Ishikawa (cell line): ENCODE data around the gene MRPL11.

Experiments
- CEBPB ChIP-seq: IDR thresholded peaks from 2 replicates; pipeline ENCODE4 v1.6.1; 2012
- CREB1 ChIP-seq: IDR thresholded peaks from 2 replicates; pipeline ENCODE4 v1.6.1; 2012; ENCODE audit warnings: low read depth
- EGR1 ChIP-seq: IDR thresholded peaks from 2 replicates; pipeline ENCODE4 v1.6.1; 2012
- EP300 ChIP-seq: IDR thresholded peaks from 2 replicates; pipeline ENCODE4 v1.6.1; 2012; ENCODE audit warnings: borderline replicate concordance
- FOXM1 ChIP-seq: IDR thresholded peaks from 2 replicates; pipeline ENCODE4 v1.6.1; 2012; ENCODE audit warnings: low read depth, borderline replicate concordance
- MAX ChIP-seq: IDR thresholded peaks from 2 replicates; pipeline ENCODE4 v1.6.1; 2012
- NFIC ChIP-seq: IDR thresholded peaks from 2 replicates; pipeline ENCODE4 v1.6.1; 2012
- RAD21 ChIP-seq: IDR thresholded peaks from 2 replicates; pipeline ENCODE4 v1.6.1; 2012; ENCODE audit warnings: low read depth
- TAF1 ChIP-seq: IDR thresholded peaks from 2 replicates; pipeline ENCODE4 v1.6.1; 2012; ENCODE audit warnings: low read depth, mild to moderate bottlenecking
- TCF12 ChIP-seq: IDR thresholded peaks from 2 replicates; pipeline ENCODE4 v1.6.1; 2012; ENCODE audit warnings: low read depth
- TEAD4 ChIP-seq: IDR thresholded peaks from 2 replicates; pipeline ENCODE4 v1.6.1; 2012
- YY1 ChIP-seq: IDR thresholded peaks from 2 replicates; pipeline ENCODE4 v1.6.1; 2012; ENCODE audit warnings: low read depth
- ZBTB7A ChIP-seq: IDR thresholded peaks from 2 replicates; pipeline ENCODE4 v1.6.1; 2012; ENCODE audit warnings: low read depth
- TF ChIP-seq, protein P1 (sequence below): IDR thresholded peaks from 2 replicates; pipeline ENCODE4 v1.6.1; 2012; ENCODE audit warnings: low read depth, mild to moderate bottlenecking
- TF ChIP-seq, protein P2 (sequence below): IDR thresholded peaks from 2 replicates; pipeline ENCODE4 v1.6.1; 2012

Gene MRPL11

GRCh38 chr11:66415423-66415822 lies 23.2 kb downstream of the MRPL11 start:
- TF ChIP-seq RAD21 (no peak), CEBPB (no peak), TCF12 (no peak)
- TF ChIP-seq, protein P1, sequence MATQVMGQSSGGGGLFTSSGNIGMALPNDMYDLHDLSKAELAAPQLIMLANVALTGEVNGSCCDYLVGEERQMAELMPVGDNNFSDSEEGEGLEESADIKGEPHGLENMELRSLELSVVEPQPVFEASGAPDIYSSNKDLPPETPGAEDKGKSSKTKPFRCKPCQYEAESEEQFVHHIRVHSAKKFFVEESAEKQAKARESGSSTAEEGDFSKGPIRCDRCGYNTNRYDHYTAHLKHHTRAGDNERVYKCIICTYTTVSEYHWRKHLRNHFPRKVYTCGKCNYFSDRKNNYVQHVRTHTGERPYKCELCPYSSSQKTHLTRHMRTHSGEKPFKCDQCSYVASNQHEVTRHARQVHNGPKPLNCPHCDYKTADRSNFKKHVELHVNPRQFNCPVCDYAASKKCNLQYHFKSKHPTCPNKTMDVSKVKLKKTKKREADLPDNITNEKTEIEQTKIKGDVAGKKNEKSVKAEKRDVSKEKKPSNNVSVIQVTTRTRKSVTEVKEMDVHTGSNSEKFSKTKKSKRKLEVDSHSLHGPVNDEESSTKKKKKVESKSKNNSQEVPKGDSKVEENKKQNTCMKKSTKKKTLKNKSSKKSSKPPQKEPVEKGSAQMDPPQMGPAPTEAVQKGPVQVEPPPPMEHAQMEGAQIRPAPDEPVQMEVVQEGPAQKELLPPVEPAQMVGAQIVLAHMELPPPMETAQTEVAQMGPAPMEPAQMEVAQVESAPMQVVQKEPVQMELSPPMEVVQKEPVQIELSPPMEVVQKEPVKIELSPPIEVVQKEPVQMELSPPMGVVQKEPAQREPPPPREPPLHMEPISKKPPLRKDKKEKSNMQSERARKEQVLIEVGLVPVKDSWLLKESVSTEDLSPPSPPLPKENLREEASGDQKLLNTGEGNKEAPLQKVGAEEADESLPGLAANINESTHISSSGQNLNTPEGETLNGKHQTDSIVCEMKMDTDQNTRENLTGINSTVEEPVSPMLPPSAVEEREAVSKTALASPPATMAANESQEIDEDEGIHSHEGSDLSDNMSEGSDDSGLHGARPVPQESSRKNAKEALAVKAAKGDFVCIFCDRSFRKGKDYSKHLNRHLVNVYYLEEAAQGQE, result no peak

GRCh38 chr11:66414120-66414934 lies 24.3 kb downstream of the MRPL11 start:
- TF ChIP-seq EGR1 (no peak), NFIC (no peak), YY1 (no peak), TEAD4 (no peak), TCF12 (no peak), ZBTB7A (no peak), RAD21 (no peak), CREB1 (no peak), MAX (no peak), FOXM1 (no peak)
- TF ChIP-seq, protein P1, result no peak

GRCh38 chr11:66413167-66413566 lies 25.5 kb downstream of the MRPL11 start:
- TF ChIP-seq, protein P2, sequence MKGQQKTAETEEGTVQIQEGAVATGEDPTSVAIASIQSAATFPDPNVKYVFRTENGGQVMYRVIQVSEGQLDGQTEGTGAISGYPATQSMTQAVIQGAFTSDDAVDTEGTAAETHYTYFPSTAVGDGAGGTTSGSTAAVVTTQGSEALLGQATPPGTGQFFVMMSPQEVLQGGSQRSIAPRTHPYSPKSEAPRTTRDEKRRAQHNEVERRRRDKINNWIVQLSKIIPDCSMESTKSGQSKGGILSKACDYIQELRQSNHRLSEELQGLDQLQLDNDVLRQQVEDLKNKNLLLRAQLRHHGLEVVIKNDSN, result no peak
- no peak for TF ChIP-seq FOXM1
- no peak for TF ChIP-seq CEBPB
- TF ChIP-seq ZBTB7A, result no peak
- no peak for TF ChIP-seq NFIC
- no peak for TF ChIP-seq RAD21
- TF ChIP-seq EGR1, result no peak
- TF ChIP-seq, protein P1, result no peak
- TF ChIP-seq YY1, result no peak
- no peak for TF ChIP-seq MAX
- no peak for TF ChIP-seq CREB1
- TF ChIP-seq TCF12, result no peak
- TF ChIP-seq TEAD4, result no peak
- no peak for TF ChIP-seq TAF1
- TF ChIP-seq EP300, result no peak

DNA sequence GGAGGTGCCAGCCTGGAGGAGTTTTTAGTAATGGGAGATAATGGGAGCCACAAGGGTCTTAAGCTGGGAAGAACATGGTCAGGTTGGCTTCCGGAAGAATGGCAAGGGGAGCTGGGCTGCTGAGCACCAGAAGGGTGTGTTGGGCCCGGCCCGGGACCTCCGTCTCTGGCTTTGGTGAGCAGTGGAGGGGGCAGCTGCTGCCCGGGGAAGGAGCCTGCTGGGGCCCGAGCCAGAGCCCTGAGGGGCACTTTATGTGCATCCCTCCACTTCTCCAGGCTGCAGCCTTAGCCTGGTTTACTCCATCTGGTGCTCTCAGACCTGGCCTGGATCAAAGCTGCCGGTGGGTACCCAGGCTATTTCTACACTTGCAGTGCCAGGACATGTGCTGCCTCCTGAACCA lies 26.5 kb downstream of the MRPL11 start:
- TF ChIP-seq YY1, result no peak
- TF ChIP-seq FOXM1, result no peak
- no peak for TF ChIP-seq RAD21
- TF ChIP-seq CEBPB, result no peak
- no peak for TF ChIP-seq EP300
- TF ChIP-seq EGR1, result no peak
- TF ChIP-seq, protein P2, result no peak
- TF ChIP-seq CREB1, result no peak
- no peak for TF ChIP-seq TCF12
- TF ChIP-seq, protein P1, result no peak
- no peak for TF ChIP-seq TAF1
- no peak for TF ChIP-seq NFIC
- no peak for TF ChIP-seq MAX
- no peak for TF ChIP-seq TEAD4
- no peak for TF ChIP-seq ZBTB7A
